Measurements from ENCODE around the gene UBE3C.

Gene UBE3C

GRCh38 chr7:157140511-157140905, 1.8 kb downstream of the UBE3C start:
- Histone ChIP-seq H2AFZ (ENCODE audit: low read depth, low read length) (no peak overlapping the region), H3K36me3 (replicated peaks; ENCODE audit: low read depth, low read length) (peaks cover 32% of the 10 kb centered on the region), H3K4me1 (ENCODE audit: low read length) (peaks cover 23% of the 10 kb centered on the region), H3K27me3 (ENCODE audit: low read depth, low read length) (no peaks in the 10 kb centered on the region), H3K9me3 (ENCODE audit: insufficient read depth, low read length) (no peaks in the 10 kb centered on the region), H3K79me2 (ENCODE audit: low read length) (peaks cover 68% of the 10 kb centered on the region), H3K27ac (ENCODE audit: low read length) (no peak overlapping the region), H3K4me2 (ENCODE audit: low read length) (peak overlapping the region; percentile 100), H3K4me3 (ENCODE audit: low read length) (peak overlapping the region; percentile 100), H4K20me1 (ENCODE audit: insufficient read depth, low read length) (peaks cover 61% of the 10 kb centered on the region), H3K9ac (ENCODE audit: low read length) (peak overlapping the region; percentile 97)
- TF ChIP-seq CTCF (IDR thresholded peaks at IDR 0.05; ENCODE audit: low read depth, low read length) (no peak), EZH2phosphoT487 (IDR thresholded peaks at IDR 0.05; ENCODE audit: low read depth) (no peak)

GRCh38 chr7:157141525-157142060, 2.9 kb downstream of the UBE3C start:
- TF ChIP-seq CTCF (IDR thresholded peaks at IDR 0.05; ENCODE audit: low read depth, low read length) (no peak), EZH2phosphoT487 (IDR thresholded peaks at IDR 0.05; ENCODE audit: low read depth) (no peak)
- Histone ChIP-seq H3K36me3 (replicated peaks; ENCODE audit: low read depth, low read length) (peaks cover 36% of the 10 kb centered on the region), H3K27me3 (ENCODE audit: low read depth, low read length) (no peaks in the 10 kb centered on the region), H2AFZ (ENCODE audit: low read depth, low read length) (no peak overlapping the region), H3K4me1 (ENCODE audit: low read length) (peaks cover 18% of the 10 kb centered on the region), H3K4me2 (ENCODE audit: low read length) (no peak overlapping the region), H3K9me3 (ENCODE audit: insufficient read depth, low read length) (no peaks in the 10 kb centered on the region), H3K9ac (ENCODE audit: low read length) (no peak overlapping the region), H3K4me3 (ENCODE audit: low read length) (no peak overlapping the region), H3K27ac (ENCODE audit: low read length) (no peak overlapping the region), H4K20me1 (ENCODE audit: insufficient read depth, low read length) (peaks cover 72% of the 10 kb centered on the region), H3K79me2 (ENCODE audit: low read length) (peaks cover 78% of the 10 kb centered on the region)

- Histone ChIP-seq H3K4me2 (ENCODE audit: low read length) (no peak overlapping the region), H3K9me3 (ENCODE audit: insufficient read depth, low read length) (no peaks in the 10 kb centered on the region), H3K9ac (ENCODE audit: low read length) (no peak overlapping the region), H3K27ac (ENCODE audit: low read length) (no peak overlapping the region), H3K4me1 (ENCODE audit: low read length) (peaks cover 11% of the 10 kb centered on the region), H3K4me3 (ENCODE audit: low read length) (no peak overlapping the region), H3K36me3 (replicated peaks; ENCODE audit: low read depth, low read length) (peaks cover 42% of the 10 kb centered on the region), H2AFZ (ENCODE audit: low read depth, low read length) (no peak overlapping the region), H4K20me1 (ENCODE audit: insufficient read depth, low read length) (peaks cover 94% of the 10 kb centered on the region), H3K27me3 (ENCODE audit: low read depth, low read length) (no peaks in the 10 kb centered on the region), H3K79me2 (ENCODE audit: low read length) (peaks cover 100% of the 10 kb centered on the region)
- TF ChIP-seq CTCF (IDR thresholded peaks at IDR 0.05; ENCODE audit: low read depth, low read length) = no peak
- no peak for TF ChIP-seq EZH2phosphoT487 (IDR thresholded peaks at IDR 0.05; ENCODE audit: low read depth)
Measured at GRCh38 chr7:157143788-157144187, 5.1 kb downstream of the UBE3C start.

- Histone ChIP-seq H3K9ac (ENCODE audit: low read length) (no peak overlapping the region), H3K4me1 (ENCODE audit: low read length) (peaks cover 2% of the 10 kb centered on the region), H3K4me3 (ENCODE audit: low read length) (no peak overlapping the region), H2AFZ (ENCODE audit: low read depth, low read length) (no peak overlapping the region), H3K4me2 (ENCODE audit: low read length) (no peak overlapping the region), H3K27ac (ENCODE audit: low read length) (no peak overlapping the region), H3K9me3 (ENCODE audit: insufficient read depth, low read length) (no peaks in the 10 kb centered on the region), H4K20me1 (ENCODE audit: insufficient read depth, low read length) (peaks cover 98% of the 10 kb centered on the region), H3K79me2 (ENCODE audit: low read length) (peaks cover 100% of the 10 kb centered on the region), H3K36me3 (replicated peaks; ENCODE audit: low read depth, low read length) (peaks cover 33% of the 10 kb centered on the region), H3K27me3 (ENCODE audit: low read depth, low read length) (no peaks in the 10 kb centered on the region)
- no peak for TF ChIP-seq EZH2phosphoT487 (IDR thresholded peaks at IDR 0.05; ENCODE audit: low read depth)
- no peak for TF ChIP-seq CTCF (IDR thresholded peaks at IDR 0.05; ENCODE audit: low read depth, low read length)
Measured at GRCh38 chr7:157149317-157149716, 10.6 kb downstream of the UBE3C start.
